Astrocyte (in vitro differentiated cells and primary cell): ENCODE data around the gene BMP7. TPM values are rescaled to one million over a fixed set of nuclear protein-coding genes. Genes with fewer than 3 reads are reported as not detected.

Source experiments
- DNase-seq: peaks from one replicate; pipeline ENCODE4 v3.0.0-alpha.2; 2010; ENCODE audit warnings: low read depth
- FAIRE-seq: peaks from 2 replicates; lab custom pipeline; 2011; peaks lifted over from hg19 to GRCh38; lab: Jason Lieb, UNC
- H2AFZ ChIP-seq: 2 replicates; pipeline ENCODE4 v1.6.0; 2012; ENCODE audit warnings: low read depth, low read length, inconsistent platforms
- H3K27ac ChIP-seq: 2 replicates; pipeline ENCODE4 v1.5.1; 2011; ENCODE audit warnings: low read depth, low read length, inconsistent platforms
- H3K27me3 ChIP-seq: 2 replicates; pipeline ENCODE4 v1.6.0; 2011; ENCODE audit warnings: low read length, inconsistent platforms; ENCODE audit not compliant: insufficient read depth
- H3K36me3 ChIP-seq: 2 replicates; pipeline ENCODE4 v1.5.1; 2011; ENCODE audit warnings: low read length, inconsistent platforms; ENCODE audit not compliant: insufficient read depth
- H3K4me1 ChIP-seq: 2 replicates; pipeline ENCODE4 v1.5.1; 2011; ENCODE audit warnings: low read length, inconsistent platforms; ENCODE audit not compliant: insufficient read depth
- H3K4me2 ChIP-seq: 2 replicates; pipeline ENCODE4 v1.6.0; 2012; ENCODE audit warnings: low read length, inconsistent platforms
- H3K4me3 ChIP-seq: 2 replicates; pipeline ENCODE4 v1.5.1; 2011; ENCODE audit warnings: low read depth, mild to moderate bottlenecking, low read length, inconsistent platforms; ENCODE audit not compliant: insufficient read depth
- H3K79me2 ChIP-seq: 2 replicates; pipeline ENCODE4 v1.6.0; 2012; ENCODE audit warnings: mild to moderate bottlenecking, low read length, inconsistent platforms; ENCODE audit not compliant: insufficient read depth
- H3K9ac ChIP-seq: 2 replicates; pipeline ENCODE4 v1.6.0; 2012; ENCODE audit warnings: mild to moderate bottlenecking, low read length, inconsistent platforms
- H3K9me3 ChIP-seq: 2 replicates; pipeline ENCODE4 v1.5.1; 2012; ENCODE audit warnings: low read depth, mild to moderate bottlenecking, low read length, inconsistent platforms; ENCODE audit not compliant: insufficient read depth
- H4K20me1 ChIP-seq: 2 replicates; pipeline ENCODE4 v1.6.0; 2012; ENCODE audit warnings: low read length, inconsistent platforms; ENCODE audit not compliant: insufficient read depth
- H3K27ac Mint-ChIP-seq: one replicate; pipeline ENCODE4 v1.8.0; 2021; ENCODE audit warnings: mild to moderate bottlenecking, mixed read lengths; ENCODE audit not compliant: unreplicated experiment
- H3K27me3 Mint-ChIP-seq: one replicate; pipeline ENCODE4 v1.8.0; 2021; ENCODE audit warnings: low read depth, mixed read lengths; ENCODE audit not compliant: unreplicated experiment
- H3K36me3 Mint-ChIP-seq: one replicate; pipeline ENCODE4 v1.8.0; 2021; ENCODE audit warnings: low read depth, mixed read lengths; ENCODE audit not compliant: unreplicated experiment
- H3K4me1 Mint-ChIP-seq: one replicate; pipeline ENCODE4 v1.8.0; 2021; ENCODE audit warnings: low read depth, mixed read lengths; ENCODE audit not compliant: unreplicated experiment
- H3K4me3 Mint-ChIP-seq: one replicate; pipeline ENCODE4 v1.8.0; 2021; ENCODE audit warnings: mild to moderate bottlenecking, moderate library complexity, mixed read lengths; ENCODE audit not compliant: unreplicated experiment
- H3K9me3 Mint-ChIP-seq: one replicate; pipeline ENCODE4 v1.8.0; 2021; ENCODE audit warnings: mild to moderate bottlenecking, mixed read lengths; ENCODE audit not compliant: unreplicated experiment
- EZH2 ChIP-seq: IDR thresholded peaks from 2 replicates; pipeline ENCODE4 v1.6.1; 2012; ENCODE audit warnings: mild to moderate bottlenecking, low read length, inconsistent platforms; ENCODE audit not compliant: insufficient read depth
- total RNA-seq: library from RNA; stranded (reverse); gene quantifications from 2 replicates; pipeline ENCODE4 v1.2.1, GENCODE V29; 2021
- TF ChIP-seq, protein P1 (sequence below): IDR thresholded peaks from 2 replicates; pipeline ENCODE4 v1.5.1; 2011; ENCODE audit warnings: low read depth, mild to moderate bottlenecking, inconsistent platforms, low read length, moderate library complexity; ENCODE audit not compliant: insufficient read depth

Gene BMP7
- total RNA-seq, 1 donor from 2014 or later: 15.3 TPM

DNA sequence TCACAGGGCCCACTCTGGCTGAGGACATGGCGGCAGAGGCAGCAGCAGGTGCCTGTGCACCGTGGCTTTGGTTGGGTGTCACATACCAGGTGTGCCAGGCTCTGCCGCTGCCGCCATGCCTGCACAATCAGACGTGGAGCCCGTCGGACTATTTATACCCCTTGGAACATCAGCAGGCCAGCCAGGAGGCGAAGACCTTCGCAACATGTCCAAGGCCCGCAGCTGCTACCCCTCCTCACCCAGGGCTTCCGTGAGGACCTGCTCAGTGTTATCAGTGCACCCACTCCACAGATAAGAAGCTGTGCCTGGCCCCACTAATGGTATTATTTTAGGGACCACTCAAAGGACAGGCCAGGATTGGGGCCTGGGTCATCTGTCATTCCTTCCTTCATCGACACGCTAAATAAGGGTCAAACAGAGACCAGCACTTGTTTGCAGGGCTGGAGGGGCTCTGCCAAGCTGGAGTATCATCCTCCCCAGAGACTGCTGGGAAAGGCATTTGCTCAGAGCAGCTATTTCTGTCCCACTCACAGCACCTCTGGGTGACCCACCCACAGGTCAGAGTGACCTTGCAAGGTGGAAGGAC is 109.2 kb downstream of the BMP7 start:
- H3K79me2 ChIP-seq: no peaks in the 10 kb centered on the region
- FAIRE-seq (no peak), DNase-seq (no peak)
- Mint-ChIP-seq H3K27me3 (peaks cover 29% of the 10 kb centered on the region), H3K4me1 (no peaks in the 10 kb centered on the region), H3K4me3 (no peak overlapping the region), H3K9me3 (no peaks in the 10 kb centered on the region), H3K36me3 (no peaks in the 10 kb centered on the region), H3K27ac (no peak overlapping the region)
- H3K36me3 ChIP-seq: no peaks in the 10 kb centered on the region
- H2AFZ ChIP-seq: no peak overlapping the region
- H3K27ac ChIP-seq: no peak overlapping the region
- no peak overlapping the region for H3K4me2 ChIP-seq
- no peak overlapping the region for H3K4me3 ChIP-seq
- H3K4me1 ChIP-seq: no peaks in the 10 kb centered on the region
- H3K9me3 ChIP-seq: no peaks in the 10 kb centered on the region
- no peak overlapping the region for H3K9ac ChIP-seq
- TF ChIP-seq, protein P1, sequence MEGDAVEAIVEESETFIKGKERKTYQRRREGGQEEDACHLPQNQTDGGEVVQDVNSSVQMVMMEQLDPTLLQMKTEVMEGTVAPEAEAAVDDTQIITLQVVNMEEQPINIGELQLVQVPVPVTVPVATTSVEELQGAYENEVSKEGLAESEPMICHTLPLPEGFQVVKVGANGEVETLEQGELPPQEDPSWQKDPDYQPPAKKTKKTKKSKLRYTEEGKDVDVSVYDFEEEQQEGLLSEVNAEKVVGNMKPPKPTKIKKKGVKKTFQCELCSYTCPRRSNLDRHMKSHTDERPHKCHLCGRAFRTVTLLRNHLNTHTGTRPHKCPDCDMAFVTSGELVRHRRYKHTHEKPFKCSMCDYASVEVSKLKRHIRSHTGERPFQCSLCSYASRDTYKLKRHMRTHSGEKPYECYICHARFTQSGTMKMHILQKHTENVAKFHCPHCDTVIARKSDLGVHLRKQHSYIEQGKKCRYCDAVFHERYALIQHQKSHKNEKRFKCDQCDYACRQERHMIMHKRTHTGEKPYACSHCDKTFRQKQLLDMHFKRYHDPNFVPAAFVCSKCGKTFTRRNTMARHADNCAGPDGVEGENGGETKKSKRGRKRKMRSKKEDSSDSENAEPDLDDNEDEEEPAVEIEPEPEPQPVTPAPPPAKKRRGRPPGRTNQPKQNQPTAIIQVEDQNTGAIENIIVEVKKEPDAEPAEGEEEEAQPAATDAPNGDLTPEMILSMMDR: no peak
- TF ChIP-seq EZH2: no peak
- H3K27me3 ChIP-seq: peaks cover 3% of the 10 kb centered on the region
- H4K20me1 ChIP-seq: no peaks in the 10 kb centered on the region

DNA sequence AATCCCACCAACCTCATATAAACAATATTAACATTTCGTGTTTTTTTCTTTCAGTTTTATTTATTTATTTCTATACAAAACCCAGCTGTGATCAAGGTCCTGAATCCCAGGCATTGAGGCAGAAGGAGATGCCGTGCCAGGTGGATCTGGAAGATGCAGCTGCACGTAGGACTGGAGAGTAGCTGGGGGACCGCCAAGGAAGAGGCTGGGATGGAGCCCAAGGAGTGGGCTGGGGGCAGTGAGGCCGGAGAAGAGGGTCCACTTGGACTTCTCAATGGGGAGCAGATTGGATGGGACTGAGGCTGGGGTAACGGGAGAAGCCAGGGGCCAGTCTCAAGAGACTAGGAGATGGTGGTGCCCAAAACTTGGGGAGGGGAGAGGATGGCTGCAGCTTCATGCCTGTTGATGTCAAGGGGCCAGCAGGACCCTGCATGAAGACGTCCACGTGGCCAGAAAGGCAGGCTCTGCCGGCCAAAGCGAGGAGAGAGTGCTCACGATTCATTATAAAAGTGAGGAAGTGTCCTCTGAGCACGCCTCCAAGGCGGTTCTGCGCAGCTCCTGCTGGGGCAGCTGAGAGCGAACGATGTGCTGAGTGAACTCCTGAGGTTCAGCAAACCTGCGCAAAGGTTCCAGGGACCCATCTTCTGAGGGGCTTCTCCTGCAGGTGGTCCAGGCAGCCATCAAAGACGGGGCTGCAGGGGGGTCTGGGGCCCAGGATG is 110.3 kb downstream of the BMP7 start:
- Mint-ChIP-seq H3K4me1 (no peaks in the 10 kb centered on the region), H3K27me3 (peaks cover 31% of the 10 kb centered on the region)

More for the DNA sequence above, 110.3 kb downstream of the BMP7 start:
- no peaks in the 10 kb centered on the region for H3K36me3 ChIP-seq
- no peak overlapping the region for H3K4me3 ChIP-seq
- no peak overlapping the region for H3K9ac ChIP-seq
- no peaks in the 10 kb centered on the region for H3K36me3 Mint-ChIP-seq
- peaks cover 3% of the 10 kb centered on the region for H3K27me3 ChIP-seq
- H3K9me3 ChIP-seq: no peaks in the 10 kb centered on the region
- no peak for DNase-seq
- H3K9me3 Mint-ChIP-seq: no peaks in the 10 kb centered on the region
- H3K27ac ChIP-seq: no peak overlapping the region
- no peak overlapping the region for H3K4me2 ChIP-seq
- no peak overlapping the region for H3K4me3 Mint-ChIP-seq
- TF ChIP-seq, protein P1: no peak
- TF ChIP-seq EZH2: no peak
- H3K79me2 ChIP-seq: no peaks in the 10 kb centered on the region
- H3K4me1 ChIP-seq: no peaks in the 10 kb centered on the region
- H2AFZ ChIP-seq: no peak overlapping the region
- no peak overlapping the region for H3K27ac Mint-ChIP-seq
- FAIRE-seq: no peak
- H4K20me1 ChIP-seq: no peaks in the 10 kb centered on the region
